ENCODE results near the gene CLEC4G.

CLEC4G gene

DNA sequence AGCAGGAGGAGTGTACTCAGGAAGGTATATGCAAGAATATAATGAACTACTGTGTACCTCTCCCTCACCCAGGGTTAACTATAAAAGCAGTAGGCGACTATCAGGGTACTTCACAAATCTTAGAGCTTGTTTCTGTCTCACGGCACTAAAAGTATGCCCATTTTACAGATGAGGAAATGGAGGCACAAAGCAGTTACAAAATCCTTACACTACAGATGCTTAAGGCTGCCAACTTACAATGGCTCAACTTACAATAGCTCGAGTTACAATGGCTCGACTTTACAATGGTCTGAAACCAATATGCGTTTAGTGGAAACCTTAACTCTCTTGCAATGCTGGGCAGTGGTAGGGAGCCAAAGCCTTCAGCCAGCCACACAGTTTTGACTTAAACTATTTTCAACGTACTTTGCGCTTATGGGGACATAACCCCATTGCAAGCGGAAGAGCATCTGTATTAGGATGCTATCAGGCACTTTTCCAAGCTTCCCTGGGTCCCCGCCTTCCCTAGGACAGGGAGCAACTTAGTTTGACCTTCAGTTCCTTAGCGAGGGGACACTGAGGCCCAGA, 34.1 kb downstream of the CLEC4G start:
- no peak for DNase-seq (ENCODE audit: low read depth)
- TF ChIP-seq, protein P1, sequence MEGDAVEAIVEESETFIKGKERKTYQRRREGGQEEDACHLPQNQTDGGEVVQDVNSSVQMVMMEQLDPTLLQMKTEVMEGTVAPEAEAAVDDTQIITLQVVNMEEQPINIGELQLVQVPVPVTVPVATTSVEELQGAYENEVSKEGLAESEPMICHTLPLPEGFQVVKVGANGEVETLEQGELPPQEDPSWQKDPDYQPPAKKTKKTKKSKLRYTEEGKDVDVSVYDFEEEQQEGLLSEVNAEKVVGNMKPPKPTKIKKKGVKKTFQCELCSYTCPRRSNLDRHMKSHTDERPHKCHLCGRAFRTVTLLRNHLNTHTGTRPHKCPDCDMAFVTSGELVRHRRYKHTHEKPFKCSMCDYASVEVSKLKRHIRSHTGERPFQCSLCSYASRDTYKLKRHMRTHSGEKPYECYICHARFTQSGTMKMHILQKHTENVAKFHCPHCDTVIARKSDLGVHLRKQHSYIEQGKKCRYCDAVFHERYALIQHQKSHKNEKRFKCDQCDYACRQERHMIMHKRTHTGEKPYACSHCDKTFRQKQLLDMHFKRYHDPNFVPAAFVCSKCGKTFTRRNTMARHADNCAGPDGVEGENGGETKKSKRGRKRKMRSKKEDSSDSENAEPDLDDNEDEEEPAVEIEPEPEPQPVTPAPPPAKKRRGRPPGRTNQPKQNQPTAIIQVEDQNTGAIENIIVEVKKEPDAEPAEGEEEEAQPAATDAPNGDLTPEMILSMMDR (conservative IDR thresholded peaks at IDR 0.05; ENCODE audit: low read length): no peak
- H3K4me3 ChIP-seq (ENCODE audit: low read length): no peak overlapping the region

- H3K4me3 ChIP-seq (ENCODE audit: low read length): no peak overlapping the region
- DNase-seq (ENCODE audit: low read depth): no peak
Observed at GRCh38 chr19:7694499-7694898, 37.4 kb downstream of the CLEC4G start.

DNA sequence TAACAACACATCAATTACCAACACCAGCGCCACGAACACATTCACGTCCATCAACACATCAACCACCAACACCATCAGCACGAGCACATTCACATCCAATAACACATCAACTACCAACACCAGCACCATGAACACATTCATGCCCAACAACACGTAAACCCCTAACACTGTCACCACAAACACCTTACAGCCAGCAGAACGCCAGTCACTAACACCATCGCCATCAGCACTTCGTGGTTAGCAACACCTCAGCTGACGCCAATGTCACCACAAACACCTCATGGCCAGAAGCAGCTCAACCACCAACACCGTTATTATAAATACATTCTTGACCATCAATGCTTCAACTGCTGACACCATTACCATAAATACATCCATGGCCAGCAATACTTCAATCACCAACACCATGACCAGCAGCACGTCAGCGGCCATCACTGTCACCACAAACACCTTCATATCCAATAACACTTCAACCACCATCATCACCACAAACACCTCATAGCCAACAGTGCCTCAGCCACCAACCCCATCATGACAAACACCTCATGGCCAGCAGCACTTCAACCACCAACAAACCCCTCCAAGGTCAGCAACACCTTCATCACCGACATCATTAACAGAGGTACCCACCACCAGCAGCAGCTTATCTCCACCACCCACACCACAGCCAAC, 39.4 kb downstream of the CLEC4G start:
- H3K4me3 ChIP-seq (ENCODE audit: low read length): no peak overlapping the region
- TF ChIP-seq, protein P1 (conservative IDR thresholded peaks at IDR 0.05; ENCODE audit: low read length): no peak
- no peak for DNase-seq (ENCODE audit: low read depth)

More at GRCh38 chr19:7694499-7694898, 37.4 kb downstream of the CLEC4G start:
- TF ChIP-seq, protein P1 (conservative IDR thresholded peaks at IDR 0.05; ENCODE audit: low read length): no peak

DNA sequence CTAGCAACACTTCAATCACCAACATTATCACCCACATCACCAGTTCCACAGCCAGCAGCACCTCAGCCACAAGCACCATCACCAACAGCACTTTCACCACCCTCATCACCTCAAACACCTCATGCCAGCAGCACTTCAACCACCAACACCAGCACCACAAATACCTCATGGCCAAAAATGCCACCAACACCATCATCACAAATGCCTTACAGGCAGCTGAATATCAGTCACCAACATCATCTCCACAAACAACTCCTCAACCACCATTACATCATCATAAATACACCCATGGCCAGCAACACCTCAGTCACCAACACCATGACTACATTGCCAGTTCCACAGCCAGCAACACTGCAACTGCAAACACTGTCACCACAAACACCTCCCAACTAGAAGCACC, 40.4 kb downstream of the CLEC4G start:
- DNase-seq (ENCODE audit: low read depth): no peak
- TF ChIP-seq, protein P1 (conservative IDR thresholded peaks at IDR 0.05; ENCODE audit: low read length): no peak
- H3K4me3 ChIP-seq (ENCODE audit: low read length): no peak overlapping the region

DNA sequence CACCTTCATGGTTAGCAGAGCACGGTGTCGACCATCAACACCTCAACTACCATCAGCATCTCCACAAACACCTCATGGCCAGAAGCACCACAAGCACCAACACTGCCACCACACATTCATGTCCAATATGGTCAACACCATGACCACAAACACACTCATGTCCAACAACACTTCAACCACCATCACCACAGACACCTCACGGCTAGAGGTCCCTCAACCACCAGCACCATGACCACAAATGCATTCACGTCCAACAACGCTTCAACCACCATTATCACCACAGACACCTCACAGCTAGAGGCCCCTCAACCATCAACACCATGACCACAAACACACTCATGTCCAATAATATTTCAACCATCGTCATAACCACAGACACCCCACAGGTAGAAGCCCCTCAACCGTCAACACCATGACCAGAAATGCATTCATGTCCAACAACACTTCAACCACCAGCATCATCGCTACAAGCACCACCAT, 41.1 kb downstream of the CLEC4G start:
- no peak overlapping the region for H3K4me3 ChIP-seq (ENCODE audit: low read length)
- TF ChIP-seq, protein P1 (conservative IDR thresholded peaks at IDR 0.05; ENCODE audit: low read length): no peak
- no peak for DNase-seq (ENCODE audit: low read depth)

GRCh38 chr19:7689165-7689564, 42.7 kb downstream of the CLEC4G start:
- no peak overlapping the region for H3K4me3 ChIP-seq (ENCODE audit: low read length)
- TF ChIP-seq, protein P1 (conservative IDR thresholded peaks at IDR 0.05; ENCODE audit: low read length): no peak
- DNase-seq (ENCODE audit: low read depth): no peak

DNA sequence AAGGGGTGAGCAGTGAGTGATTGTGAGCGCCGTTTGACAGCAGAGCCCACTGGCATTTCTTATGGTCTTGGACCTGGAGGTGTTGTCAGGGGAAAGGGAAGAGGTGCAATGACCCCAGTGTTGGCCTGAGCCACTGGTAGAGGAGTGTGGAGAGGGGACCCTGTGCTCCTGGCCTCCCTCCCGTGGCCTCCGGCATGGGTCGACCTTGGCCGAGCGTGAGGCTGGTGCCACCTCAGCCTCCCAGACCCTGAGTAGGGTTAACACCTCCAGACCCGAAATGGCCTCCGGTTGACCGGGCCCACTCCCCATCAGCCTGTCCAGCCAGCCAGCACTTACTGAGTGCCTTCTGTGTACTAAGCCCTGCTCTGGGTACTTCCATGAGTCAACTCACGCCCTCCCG, 44.7 kb downstream of the CLEC4G start:
- no peak overlapping the region for H3K4me3 ChIP-seq (ENCODE audit: low read length)

More for the DNA sequence above, 44.7 kb downstream of the CLEC4G start:
- no peak for DNase-seq (ENCODE audit: low read depth)
- TF ChIP-seq, protein P1 (conservative IDR thresholded peaks at IDR 0.05; ENCODE audit: low read length): no peak
